Activated T-helper 1 cell treated with anti-CD3 and anti-CD28 coated beads, Interleukin-2, amount 50 U/mL, for 16 hours (primary cell): ENCODE data around the gene FNDC8.
"Not testable (repeated sequence)": the region's sequence is repeated elsewhere in the genome, so short reads cannot be mapped to it uniquely, and the experiment has no call there.

Source experiments
- DNase-seq, 2 donors: peaks; one replicate each; pipeline ENCODE4 v3.0.0-alpha.2; 2020; ENCODE audit warnings: low read depth in 1 of 2, low spot score in 1 of 2

FNDC8 gene

GRCh38 chr17:35141681-35142466 is 20.5 kb downstream of the FNDC8 start, which contains the start of gene NLE1:
NLE1 (minus strand) TSS chr17:35142303; CDS start chr17:35142275, 28 bp downstream.
- DNase-seq, result peak; percentile 81 to 84

GRCh38 chr17:35142467-35142796 is 21.0 kb downstream of the FNDC8 start:
- DNase-seq, result no peak

DNA sequence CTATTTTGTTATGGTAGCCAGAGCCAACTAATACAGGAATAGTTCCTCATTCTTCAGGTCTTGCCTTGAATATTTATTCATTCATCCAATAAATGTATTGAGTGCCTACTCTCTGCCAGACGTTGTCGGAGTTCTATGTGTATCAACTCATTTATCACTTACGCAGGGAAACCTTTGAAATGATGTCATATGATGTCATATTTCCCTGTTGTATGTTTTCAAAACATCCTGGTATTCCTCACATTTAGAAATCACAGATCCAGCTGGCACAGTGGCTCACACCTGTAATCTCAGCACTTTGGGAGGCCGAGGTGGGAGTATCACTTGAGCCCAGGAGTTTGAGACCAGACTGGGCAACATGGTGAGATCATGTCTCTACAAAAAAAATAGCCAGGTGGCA is 23.4 kb downstream of the FNDC8 start:
- no peak for DNase-seq

GRCh38 chr17:35146214-35146833 is 24.9 kb downstream of the FNDC8 start:
- DNase-seq, result no peak

DNA sequence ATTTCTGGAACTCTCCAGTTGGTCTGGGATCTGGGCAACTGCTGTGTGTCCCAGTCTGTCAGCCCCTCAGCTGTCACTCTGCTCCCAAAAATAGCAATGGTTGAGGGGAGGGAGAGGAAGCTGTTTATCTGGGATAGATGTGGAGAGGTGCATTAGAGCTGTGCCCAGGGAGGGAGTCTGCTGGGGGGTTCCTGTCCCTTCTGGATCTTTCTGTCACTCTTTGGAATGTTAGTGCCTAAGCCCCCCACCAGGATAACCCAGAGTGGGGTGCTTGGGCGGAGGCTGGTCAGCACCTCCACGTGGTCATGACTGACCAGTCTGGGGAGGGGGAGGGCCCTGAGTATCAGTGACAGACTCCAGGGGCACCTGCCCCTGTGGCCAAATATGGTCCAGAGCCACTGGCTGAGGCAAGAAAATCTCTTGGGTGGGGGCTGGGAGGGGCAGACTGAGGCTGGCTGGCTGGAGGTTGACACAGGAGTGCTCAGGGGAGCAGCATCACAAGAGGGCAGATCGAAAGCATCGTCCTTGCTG is 26.0 kb downstream of the FNDC8 start, which contains the start of gene UNC45B:
UNC45B (plus strand) TSS at position 443 of the 531 bp plus-strand sequence. CDS start 447 bp downstream, outside the sequence.
- DNase-seq, result no peak

DNA sequence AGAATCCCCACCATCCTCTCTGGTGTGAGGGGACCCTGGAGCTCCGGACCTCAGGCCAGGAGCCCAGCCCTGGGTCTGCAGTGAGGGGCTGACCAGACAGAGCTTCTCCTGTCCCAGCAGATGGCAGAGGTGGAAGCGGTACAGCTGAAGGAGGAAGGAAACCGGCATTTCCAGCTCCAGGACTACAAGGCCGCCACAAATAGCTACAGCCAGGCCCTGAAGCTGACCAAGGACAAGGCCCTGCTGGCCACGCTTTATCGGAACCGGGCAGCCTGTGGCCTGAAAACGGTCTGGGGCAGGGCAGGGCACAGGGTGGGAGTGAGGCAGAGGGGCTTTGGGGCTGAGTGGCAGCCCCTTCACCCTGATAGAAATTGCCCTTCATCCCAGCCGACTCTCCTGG is 26.7 kb downstream of the FNDC8 start:
- DNase-seq, result no peak

GRCh38 chr17:35149941-35150340 is 28.5 kb downstream of the FNDC8 start:
- no peak for DNase-seq

GRCh38 chr17:35151080-35151479 is 29.7 kb downstream of the FNDC8 start:
- not testable (repeated sequence) for DNase-seq

GRCh38 chr17:35152421-35153140 is 31.2 kb downstream of the FNDC8 start:
- DNase-seq, result no peak

GRCh38 chr17:35154196-35155165 is 33.1 kb downstream of the FNDC8 start:
- DNase-seq, result no peak

GRCh38 chr17:35155246-35155645 is 33.8 kb downstream of the FNDC8 start:
- no peak for DNase-seq

GRCh38 chr17:35159940-35160339 is 38.5 kb downstream of the FNDC8 start:
- DNase-seq, result no peak

- no peak for DNase-seq
Measured at GRCh38 chr17:35160354-35161201, 39.2 kb downstream of the FNDC8 start.

DNA sequence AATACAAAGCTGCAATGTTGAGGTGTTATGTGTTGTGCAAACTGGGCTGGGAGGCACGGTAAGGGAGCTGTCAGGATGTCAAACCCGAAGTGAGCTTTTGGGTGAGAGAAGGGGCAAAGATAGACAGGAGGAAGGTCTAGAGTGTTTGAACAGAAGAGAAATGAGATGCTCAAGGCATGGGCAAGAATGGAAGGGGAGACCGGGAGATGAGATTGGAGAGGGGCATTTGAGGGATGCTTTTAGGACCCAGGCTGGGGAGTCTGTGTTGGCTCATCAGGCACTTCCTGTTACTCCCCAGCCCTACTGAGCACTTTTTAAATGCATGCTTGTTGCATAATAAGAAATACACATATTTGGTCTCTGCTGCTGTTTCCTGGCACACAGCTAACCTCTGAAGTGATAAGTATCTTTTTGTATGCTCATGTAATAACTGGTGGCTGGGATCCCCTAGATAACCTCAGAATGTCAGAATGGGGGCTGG is 39.9 kb downstream of the FNDC8 start:
- DNase-seq, result no peak

DNA sequence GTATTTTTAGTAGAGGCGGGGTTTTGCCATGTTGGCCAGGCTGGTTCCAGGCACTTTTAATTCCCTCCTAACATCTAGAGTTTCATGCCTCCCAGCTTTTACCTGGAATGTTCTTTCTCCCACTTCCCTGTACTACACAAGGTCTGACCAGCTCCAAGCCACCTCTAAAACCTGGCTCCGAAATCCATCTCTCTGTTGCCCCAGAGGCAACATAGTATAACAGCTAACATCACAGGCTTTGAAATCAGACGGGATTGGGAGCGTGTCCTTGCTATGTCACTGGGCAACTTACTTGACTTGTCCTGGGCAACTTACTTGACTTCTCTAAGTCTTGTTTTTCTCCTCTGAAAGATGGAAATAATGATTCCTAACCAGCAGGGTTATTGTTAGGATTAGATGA is 41.3 kb downstream of the FNDC8 start:
- DNase-seq, result no peak

DNA sequence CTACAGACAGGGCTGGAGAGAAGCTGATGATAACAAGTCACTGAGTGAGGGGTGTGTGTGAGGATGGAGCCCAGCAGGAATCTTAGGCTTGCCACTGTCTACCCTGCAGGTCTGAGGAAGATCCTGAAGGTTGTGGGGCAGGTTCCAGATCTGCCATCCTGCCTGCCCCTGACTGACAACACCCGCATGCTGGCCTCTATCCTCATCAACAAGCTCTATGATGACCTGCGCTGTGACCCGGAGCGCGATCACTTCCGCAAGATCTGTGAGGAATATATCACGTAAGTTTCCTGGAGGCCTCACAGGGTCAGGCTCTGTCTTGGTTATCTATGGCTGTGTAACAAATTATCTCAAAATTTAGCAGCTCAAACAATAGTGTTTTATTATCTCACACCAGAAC is 42.5 kb downstream of the FNDC8 start:
- no peak for DNase-seq

DNA sequence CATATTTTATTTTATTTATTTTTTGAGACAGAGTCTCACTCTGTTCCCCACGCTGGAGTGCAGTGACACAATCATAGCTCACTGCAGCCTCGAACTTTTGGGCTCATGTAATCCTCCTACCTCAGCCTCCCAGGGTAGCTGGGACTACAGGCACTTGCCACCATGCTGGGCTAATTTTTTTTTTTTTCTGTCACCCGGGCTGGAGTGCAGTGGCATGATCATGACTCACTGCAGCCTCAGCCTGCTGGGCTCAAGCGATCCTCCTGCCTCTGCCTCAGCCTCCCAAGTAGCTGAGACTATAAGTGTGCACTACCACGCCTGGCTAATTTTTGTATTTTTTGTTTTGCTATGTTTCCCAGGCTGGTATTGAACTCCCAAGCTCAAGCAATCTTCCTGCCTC is 43.3 kb downstream of the FNDC8 start:
- DNase-seq, result no peak

DNA sequence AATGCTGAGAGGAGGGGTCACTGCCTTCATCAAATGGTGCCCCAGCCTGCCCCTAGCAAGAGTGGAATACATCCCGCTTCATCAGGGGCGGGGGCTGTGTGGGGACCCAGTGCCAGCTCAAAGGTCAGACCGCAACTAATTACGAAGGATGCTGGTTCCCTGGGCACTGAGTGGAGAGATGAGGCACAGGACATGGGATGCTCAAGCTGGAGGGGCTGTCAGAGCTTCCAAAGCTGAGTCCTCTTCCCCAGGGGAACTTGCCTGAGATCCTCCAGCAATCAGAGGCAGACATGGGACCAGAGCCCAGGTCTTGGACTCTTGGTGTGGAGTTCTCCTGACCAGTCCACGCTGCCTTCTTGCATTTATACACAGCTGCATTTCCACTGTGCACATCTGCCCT is 45.1 kb downstream of the FNDC8 start:
- no peak for DNase-seq

- no peak for DNase-seq
Measured at GRCh38 chr17:35167046-35167445, 45.6 kb downstream of the FNDC8 start.

DNA sequence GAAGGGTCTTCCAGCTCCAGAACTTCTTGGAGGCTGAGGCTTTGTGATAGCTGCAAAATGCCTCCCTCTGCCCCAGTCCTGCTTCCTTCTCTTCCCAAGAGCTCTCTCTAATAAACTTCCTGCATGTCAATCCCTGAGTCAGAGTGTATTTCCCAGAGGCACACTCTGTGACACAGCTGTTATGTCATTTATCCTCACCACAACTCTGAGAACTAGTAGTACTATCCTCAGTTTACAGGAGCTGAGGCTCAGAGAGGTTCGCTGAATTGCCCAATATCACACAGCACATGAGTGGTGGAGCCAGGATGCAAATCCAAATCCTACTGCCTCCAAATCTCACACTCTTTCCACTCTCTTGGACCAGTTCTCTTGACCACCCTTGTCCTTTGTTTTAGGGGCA is 46.3 kb downstream of the FNDC8 start:
- DNase-seq, result no peak
